Measurements from ENCODE around the gene ZDHHC13. TPM values are rescaled to one million over a fixed set of nuclear protein-coding genes. Genes with fewer than 3 reads are reported as not detected.

Gene ZDHHC13
- total RNA-seq, 1 donor from 2014 or later = 18.2 TPM

DNA sequence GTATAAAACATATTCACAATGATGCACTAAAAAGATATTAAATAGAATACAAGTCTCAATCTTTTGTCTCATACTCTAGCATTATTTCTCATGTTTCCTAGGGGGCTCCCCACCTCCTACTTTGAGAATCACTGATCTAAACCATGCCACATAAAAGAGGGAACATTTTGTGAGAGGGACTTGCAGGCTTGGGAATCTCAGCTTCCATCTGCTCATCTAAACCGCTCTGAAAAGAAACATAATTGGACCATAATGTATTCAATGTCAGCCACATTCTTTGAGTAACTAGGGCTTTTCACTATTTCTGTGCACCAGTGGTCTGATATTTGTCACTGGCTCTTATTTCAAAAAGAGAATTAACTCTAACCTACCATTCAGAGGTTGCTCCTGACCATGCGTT, 91.2 kb downstream of the ZDHHC13 start:
- peaks cover 8% of the 10 kb centered on the region for H3K9me3 Mint-ChIP-seq
- peaks cover 20% of the 10 kb centered on the region for H3K27me3 Mint-ChIP-seq
- H3K4me1 Mint-ChIP-seq (ENCODE audit: unreplicated experiment) = peaks cover 9% of the 10 kb centered on the region
- TF ChIP-seq, protein P1, sequence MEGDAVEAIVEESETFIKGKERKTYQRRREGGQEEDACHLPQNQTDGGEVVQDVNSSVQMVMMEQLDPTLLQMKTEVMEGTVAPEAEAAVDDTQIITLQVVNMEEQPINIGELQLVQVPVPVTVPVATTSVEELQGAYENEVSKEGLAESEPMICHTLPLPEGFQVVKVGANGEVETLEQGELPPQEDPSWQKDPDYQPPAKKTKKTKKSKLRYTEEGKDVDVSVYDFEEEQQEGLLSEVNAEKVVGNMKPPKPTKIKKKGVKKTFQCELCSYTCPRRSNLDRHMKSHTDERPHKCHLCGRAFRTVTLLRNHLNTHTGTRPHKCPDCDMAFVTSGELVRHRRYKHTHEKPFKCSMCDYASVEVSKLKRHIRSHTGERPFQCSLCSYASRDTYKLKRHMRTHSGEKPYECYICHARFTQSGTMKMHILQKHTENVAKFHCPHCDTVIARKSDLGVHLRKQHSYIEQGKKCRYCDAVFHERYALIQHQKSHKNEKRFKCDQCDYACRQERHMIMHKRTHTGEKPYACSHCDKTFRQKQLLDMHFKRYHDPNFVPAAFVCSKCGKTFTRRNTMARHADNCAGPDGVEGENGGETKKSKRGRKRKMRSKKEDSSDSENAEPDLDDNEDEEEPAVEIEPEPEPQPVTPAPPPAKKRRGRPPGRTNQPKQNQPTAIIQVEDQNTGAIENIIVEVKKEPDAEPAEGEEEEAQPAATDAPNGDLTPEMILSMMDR (conservative IDR thresholded peaks at IDR 0.05) = no peak
- no peak overlapping the region for H3K27ac Mint-ChIP-seq
- no peak for DNase-seq (ENCODE audit: extremely low spot score, unreplicated experiment)
- no peak overlapping the region for H3K4me3 Mint-ChIP-seq
- H3K36me3 Mint-ChIP-seq = no peaks in the 10 kb centered on the region

DNA sequence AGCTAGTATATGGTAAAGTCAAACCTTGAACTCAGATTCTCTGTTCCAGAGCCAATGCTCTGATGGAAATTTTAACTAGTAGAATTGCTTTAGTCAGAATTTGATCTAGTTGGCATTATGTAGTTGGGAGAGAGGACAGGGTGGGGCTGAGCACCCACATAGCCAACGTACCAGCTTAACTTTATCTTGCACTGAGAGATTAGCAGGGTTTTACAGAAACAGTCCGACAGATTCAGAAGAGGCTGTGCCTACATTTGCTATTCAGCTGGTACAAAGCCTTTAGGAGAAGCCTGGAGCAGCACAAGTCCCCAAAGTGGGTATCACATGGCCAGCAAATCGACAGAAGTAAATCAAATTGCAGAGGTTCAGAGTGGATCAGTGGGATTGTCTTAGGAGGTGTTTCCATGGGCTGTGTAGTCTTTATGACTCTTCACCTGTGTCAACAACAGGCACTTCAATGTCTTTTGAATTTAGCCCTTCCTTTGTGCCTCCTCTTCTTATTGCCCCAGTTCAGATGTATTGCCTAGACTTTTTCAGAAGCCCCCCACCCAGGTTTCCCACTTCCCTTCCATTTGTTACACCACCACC, 92.1 kb downstream of the ZDHHC13 start:
- H3K4me3 Mint-ChIP-seq = no peak overlapping the region
- peaks cover 25% of the 10 kb centered on the region for H3K27me3 Mint-ChIP-seq

DNA sequence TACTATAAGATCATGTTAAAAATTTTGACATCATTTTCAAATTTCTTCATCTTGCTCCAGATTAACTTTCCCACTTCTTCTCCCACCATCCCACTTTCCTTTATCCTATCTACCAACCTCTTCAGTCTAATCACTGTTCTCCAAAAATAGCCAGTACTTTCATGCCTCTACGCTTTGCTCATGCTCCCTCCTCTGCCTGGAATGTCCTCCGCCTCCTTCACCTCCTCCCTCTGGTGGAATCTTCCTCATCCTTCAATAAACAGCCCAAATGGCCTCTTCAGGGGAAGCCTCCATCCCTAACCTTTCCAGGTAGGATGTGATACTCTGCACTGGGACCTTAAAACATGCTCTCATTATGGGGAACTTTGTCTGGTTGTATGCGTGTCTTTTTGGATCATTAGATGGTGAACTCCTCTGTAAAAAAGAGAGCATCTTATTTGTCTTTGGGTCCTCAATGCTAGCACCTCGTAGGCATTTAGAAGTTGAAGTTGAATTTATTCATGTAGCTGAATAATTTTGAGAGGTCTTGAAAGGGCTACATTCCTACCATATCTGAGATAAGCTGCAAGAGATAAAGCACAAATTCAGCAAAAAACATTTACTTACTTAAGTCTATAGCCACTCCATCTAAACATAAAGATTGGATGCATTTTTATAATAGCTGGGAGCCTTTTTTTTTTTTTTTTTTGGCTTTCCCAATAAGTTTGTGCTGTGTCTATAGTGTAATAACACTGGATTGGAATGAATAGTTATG, 92.8 kb downstream of the ZDHHC13 start:
- Mint-ChIP-seq H3K4me1 (ENCODE audit: unreplicated experiment) (peaks cover 9% of the 10 kb centered on the region), H3K27me3 (peaks cover 30% of the 10 kb centered on the region), H3K4me3 (no peak overlapping the region), H3K36me3 (no peaks in the 10 kb centered on the region), H3K9me3 (peaks cover 8% of the 10 kb centered on the region), H3K27ac (no peak overlapping the region)
- no peak for DNase-seq (ENCODE audit: extremely low spot score, unreplicated experiment)
- TF ChIP-seq, protein P1 (conservative IDR thresholded peaks at IDR 0.05) = no peak

More for the DNA sequence above, 92.1 kb downstream of the ZDHHC13 start:
- Mint-ChIP-seq H3K36me3 (no peaks in the 10 kb centered on the region), H3K4me1 (ENCODE audit: unreplicated experiment) (peaks cover 9% of the 10 kb centered on the region), H3K9me3 (peaks cover 8% of the 10 kb centered on the region), H3K27ac (no peak overlapping the region)
- TF ChIP-seq, protein P1 (conservative IDR thresholded peaks at IDR 0.05) = no peak
- DNase-seq (ENCODE audit: extremely low spot score, unreplicated experiment) = no peak

DNA sequence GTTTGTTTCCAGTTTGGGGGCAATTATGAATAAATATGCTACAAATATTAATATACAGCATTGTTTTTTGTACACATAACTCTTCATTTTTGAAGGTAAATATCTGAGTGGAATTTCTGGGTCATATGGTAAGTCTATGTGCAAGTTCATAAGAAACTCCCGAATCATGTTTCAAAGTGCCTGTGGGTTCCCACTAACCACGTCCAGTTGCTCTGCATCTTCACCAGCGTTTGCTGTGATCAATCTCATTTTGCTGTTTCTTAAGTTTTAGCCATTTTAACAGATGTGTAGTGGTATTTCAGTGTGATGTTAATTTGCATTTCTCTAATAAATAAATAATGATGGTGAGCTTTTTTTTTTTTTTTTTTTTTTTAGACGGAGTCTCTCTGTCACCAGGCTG, 99.1 kb downstream of the ZDHHC13 start:
- Mint-ChIP-seq H3K36me3 (no peaks in the 10 kb centered on the region), H3K27ac (no peak overlapping the region), H3K4me3 (no peak overlapping the region), H3K9me3 (no peaks in the 10 kb centered on the region), H3K27me3 (peaks cover 34% of the 10 kb centered on the region), H3K4me1 (ENCODE audit: unreplicated experiment) (no peaks in the 10 kb centered on the region)
- TF ChIP-seq, protein P1 (conservative IDR thresholded peaks at IDR 0.05) = no peak
- no peak for DNase-seq (ENCODE audit: extremely low spot score, unreplicated experiment)

DNA sequence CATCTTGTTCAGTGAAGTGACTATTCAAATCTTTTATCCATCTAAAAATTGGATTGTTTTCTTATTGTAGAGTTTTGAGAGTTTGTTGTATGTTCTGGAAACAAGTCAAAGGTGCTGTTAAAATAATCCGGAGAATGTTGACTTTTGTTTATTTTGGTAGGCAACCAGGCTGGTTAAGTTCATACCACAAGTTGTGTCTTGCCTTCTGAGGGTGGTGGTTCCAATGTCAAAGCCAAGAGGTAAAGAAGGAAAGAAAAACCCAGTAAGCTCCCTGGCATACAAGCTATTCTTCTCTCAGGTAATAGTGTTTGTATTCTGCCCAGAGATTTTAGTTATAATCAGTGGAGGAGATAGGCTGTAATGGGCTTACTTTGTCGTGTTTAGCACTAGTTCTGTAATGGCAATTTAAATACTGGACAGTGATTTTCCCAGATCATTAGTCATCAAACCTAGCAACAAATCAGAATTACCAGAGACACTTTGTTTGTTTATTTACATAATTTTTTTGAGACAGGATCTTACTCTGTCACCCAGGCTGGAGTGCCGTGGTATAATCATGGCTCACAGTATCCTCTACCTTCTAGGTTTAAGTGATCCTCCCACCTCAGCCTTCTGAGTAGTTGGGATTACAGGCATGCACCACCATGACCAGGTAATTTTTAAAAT, 99.9 kb downstream of the ZDHHC13 start:
- Mint-ChIP-seq H3K36me3 (no peaks in the 10 kb centered on the region), H3K27ac (no peak overlapping the region), H3K4me1 (ENCODE audit: unreplicated experiment) (no peaks in the 10 kb centered on the region), H3K9me3 (no peaks in the 10 kb centered on the region), H3K4me3 (no peak overlapping the region), H3K27me3 (peaks cover 34% of the 10 kb centered on the region)
- no peak for DNase-seq (ENCODE audit: extremely low spot score, unreplicated experiment)
- TF ChIP-seq, protein P1 (conservative IDR thresholded peaks at IDR 0.05) = no peak
